Mammary epithelial cell (primary cell): Measurements from ENCODE around the gene ZNF212.

Source experiments
- EZH2 ChIP-seq: IDR thresholded peaks from 2 replicates; pipeline ENCODE4 v1.6.1; 2012; ENCODE audit warnings: low read length, inconsistent platforms, borderline replicate concordance
- TF ChIP-seq, protein P1 (sequence below), 2 donors: IDR thresholded peaks in 1 of 2; conservative IDR thresholded peaks in 1 of 2; 2 replicates each; pipeline ENCODE4 v1.5.1; 2011 to 2012; ENCODE audit warnings: inconsistent platforms in 2 of 2, low read length in 2 of 2, mild to moderate bottlenecking in 2 of 2, control low read depth in 1 of 2, low read depth in 1 of 2; ENCODE audit not compliant: insufficient read depth in 1 of 2; ENCODE audit errors: extremely low read depth in 1 of 2

DNA sequence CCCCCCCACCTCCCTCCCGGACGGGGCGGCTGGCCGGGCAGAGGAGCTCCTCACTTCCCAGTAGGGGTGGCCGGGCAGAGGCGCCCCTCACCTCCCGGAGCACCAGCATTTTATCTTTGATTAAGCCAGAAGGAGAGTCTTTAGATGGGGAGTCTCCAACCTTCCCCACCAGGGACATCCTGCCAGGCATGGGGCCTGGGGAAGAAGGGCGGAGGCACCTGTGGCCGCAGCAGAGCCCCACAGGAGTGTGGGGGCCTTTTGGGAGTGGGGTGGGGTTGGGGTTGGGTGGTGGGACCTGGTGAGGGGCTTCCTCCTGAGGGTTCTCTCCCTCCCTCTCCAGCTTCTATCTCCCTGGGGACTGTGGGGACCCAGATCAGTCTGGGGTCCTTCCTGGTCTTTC, 40.7 kb downstream of the ZNF212 start:
- TF ChIP-seq, protein P1, sequence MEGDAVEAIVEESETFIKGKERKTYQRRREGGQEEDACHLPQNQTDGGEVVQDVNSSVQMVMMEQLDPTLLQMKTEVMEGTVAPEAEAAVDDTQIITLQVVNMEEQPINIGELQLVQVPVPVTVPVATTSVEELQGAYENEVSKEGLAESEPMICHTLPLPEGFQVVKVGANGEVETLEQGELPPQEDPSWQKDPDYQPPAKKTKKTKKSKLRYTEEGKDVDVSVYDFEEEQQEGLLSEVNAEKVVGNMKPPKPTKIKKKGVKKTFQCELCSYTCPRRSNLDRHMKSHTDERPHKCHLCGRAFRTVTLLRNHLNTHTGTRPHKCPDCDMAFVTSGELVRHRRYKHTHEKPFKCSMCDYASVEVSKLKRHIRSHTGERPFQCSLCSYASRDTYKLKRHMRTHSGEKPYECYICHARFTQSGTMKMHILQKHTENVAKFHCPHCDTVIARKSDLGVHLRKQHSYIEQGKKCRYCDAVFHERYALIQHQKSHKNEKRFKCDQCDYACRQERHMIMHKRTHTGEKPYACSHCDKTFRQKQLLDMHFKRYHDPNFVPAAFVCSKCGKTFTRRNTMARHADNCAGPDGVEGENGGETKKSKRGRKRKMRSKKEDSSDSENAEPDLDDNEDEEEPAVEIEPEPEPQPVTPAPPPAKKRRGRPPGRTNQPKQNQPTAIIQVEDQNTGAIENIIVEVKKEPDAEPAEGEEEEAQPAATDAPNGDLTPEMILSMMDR (conservative IDR thresholded peaks at IDR 0.05 in 1 of 2, IDR thresholded peaks at IDR 0.05 in 1 of 2; ENCODE audit: extremely low read depth in 1 of 2, insufficient read depth in 1 of 2, low read depth in 1 of 2, low read length in 2 of 2): no peak
- TF ChIP-seq EZH2: no peak
